NCI-H187 treated with DMSO at 0.1 percent for 48 hours (cell line): ENCODE data around the gene POLR2F.
"Not testable (repeated sequence)": the region's sequence is repeated elsewhere in the genome, so short reads cannot be mapped to it uniquely, and the experiment has no call there.

ENCODE experiments used
- DNase-seq: peaks from one replicate; lab custom pipeline; 2025; lab: John Stamatoyannopoulos, UW

Gene POLR2F

DNA sequence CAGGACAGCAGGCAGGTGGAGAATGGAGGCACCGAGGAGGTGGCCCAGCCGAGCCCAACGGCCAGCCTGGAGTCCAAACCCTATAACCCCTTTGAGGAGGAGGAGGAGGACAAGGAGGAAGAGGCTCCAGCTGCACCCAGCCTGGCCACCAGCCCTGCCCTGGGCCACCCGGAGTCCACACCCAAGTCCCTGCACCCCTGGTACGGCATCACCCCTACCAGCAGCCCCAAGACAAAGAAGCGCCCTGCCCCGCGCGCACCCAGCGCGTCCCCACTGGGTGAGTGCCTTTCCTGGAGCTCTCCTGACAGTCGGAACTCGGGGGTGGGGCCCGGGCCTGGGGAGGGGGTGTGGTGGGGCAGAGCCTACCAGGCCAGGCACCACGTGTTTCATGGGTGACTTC lies 27.7 kb upstream of the POLR2F start:
- DNase-seq: no peak

DNA sequence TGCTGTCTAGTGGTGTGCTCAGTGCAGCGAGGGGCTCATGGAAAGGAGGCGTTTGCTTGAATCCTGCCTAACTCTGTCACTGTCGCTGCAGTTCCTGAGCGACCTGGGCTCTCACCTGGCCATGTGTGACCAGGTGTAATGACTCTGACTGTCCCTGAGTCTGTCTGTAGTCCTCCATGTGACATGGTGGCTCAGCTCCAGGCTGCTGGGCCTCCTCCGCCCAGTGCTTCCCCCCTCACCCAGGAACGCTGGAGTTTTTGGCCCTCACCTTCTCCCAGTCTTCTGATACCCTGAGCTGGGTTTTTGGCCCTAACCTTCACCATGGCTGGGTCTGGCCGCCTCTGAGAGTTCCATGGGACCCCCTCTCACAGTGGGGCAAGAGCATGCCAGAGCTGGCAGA lies 27.1 kb upstream of the POLR2F start:
- DNase-seq: no peak

DNA sequence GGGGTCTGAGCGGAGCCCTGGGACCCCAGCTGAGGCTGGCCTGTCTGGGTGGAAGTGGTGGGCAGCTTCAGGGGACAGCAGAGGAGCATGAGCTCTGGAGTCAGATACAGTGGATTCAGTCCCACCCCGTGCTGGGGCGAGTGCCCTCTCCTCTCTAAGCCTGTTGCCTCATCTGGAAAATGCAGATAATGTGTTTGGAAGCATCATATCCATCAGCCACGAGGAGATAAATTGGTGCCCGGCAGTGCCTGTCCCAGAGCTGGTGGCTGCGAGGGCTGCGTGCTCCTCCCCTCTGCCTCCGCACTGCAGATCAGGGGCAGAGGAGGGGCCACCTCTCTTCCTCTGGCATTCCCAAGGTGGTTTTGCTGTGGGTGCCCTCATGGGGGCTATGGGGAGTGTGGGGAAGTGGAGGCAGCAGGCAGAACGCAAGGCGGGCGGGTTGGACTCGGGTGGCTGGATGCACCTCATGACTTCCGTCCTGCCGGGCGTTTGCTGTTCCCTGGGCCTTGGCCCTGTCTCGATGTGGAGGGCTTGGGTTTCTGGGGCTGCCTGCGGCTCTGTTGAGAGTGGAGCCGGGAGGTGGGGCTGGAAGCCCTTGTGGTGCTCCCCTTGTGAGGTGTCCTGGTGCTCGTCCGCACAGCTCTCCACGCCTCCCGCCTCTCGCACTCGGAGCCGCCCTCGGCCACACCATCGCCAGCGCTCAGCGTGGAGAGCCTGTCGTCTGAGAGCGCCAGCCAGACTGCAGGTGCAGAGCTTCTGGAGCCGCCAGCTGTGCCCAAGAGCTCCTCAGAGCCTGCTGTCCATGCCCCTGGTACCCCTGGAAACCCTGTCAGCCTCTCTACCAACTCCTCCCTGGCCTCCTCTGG lies 26.5 kb upstream of the POLR2F start:
- no peak for DNase-seq

DNA sequence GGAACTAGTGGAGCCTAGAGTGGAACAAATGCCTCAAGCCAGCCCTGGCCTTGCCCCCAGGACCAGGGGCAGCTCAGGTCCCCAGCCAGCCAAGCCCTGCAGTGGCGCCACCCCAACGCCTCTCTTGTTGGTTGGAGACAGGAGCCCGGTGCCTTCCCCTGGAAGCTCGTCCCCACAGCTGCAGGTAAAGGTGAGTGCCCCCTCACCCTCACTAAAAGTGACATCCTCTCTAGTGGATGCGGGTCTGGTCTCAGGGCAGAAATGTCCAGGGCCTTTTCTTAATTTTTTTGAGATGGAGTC lies 25.9 kb upstream of the POLR2F start:
- no peak for DNase-seq

DNA sequence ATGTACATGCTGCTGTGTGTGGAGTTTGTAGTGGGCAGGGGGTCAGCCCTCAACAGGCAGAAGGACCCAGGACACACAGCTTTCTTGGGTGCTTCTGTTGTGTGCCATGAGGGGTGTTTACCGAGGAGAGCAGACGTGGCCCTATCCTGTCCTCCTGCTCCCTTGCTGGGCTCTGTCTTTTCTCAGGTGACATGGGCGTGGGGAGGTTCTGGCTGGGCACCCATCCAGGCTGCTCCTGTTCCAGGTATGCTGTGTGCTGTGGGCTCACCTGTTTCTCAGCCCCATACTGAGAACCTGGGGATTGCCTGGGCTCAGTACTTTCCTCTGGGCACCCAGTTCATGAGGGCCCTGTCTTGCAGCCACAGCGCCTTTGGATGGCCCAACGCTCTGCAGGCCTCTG lies 24.1 kb upstream of the POLR2F start:
- no peak for DNase-seq

DNA sequence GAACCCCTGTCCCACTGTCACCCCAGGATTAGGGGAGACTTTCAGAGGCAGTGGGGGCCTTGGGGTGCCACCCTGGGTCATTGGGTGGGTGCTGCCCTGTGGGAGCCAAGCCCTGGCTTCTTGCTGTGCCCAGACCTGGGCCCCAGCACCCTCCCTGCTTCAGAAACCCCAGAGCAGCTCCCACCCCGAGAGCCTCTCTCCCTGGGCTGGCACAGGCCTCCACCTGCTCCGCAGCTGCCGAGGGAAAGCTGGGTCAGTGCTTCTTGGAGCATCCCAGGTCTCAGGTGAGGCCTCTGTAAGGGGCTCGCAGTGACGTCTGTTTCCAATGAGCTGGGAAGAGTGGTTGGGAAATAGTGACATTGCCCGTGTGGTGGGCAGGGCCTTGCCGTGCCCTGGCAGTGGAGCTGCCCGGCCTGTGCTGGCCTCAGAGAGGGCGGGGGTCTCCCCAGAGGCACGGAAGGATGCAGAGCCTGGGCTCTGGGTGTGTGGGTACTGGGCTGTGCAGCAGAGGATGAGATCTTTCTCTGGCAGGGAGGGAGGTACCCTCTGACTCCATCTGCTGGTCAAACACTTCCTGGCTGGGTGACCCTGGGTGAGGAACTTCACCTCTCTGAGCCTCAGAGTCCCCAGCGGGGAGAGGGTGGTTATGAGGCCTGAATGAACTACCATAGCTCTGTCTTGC lies 23.1 kb upstream of the POLR2F start:
- DNase-seq: no peak

DNA sequence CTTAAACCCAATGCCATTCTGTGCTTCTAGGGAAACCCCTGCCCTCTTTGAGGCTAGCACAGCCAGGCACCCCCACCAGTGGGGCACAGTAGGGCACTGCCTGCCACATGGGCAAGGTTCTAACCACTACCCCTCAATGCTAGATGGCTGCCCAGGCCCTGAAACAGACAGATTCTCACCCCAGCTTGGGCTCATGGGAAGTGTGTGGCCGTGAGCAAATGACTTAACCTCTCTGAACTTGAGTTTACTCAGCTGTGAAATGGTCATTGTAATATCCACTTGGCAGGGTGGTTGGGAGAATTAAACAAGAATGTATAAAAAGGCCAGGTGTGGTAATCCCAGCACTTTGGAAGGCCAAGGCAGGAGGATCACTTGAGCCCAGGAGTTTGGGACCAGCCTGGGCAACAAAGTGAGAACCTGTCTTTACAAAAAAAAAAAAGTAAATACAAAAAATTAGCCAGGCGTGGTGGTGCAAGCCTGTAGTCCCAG lies 22.5 kb upstream of the POLR2F start:
- DNase-seq: no peak

DNA sequence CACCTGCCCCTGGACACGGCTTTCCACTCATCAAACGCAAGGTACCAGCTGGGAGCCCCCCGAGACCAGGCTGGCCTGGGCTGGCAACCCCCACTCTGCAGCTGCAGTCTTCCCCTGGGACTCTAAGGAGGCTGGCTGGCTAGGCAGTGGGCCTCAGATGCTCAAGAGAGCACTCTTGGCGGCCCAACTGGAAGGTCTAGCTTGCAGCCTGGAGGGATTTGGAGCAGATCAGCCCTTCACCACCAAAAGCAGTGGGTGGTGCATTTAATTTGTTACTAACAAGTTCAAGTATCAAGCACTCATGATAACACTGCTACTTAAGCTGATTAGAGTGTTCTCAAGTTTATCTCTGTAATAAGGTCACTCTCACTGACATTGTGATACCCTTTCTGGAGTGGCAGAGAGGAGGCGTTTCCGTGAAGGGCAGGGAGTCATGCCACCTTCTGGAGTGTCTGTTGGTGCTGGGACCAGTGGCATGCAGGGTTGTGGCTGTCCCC lies 21.6 kb upstream of the POLR2F start:
- DNase-seq: no peak

DNA sequence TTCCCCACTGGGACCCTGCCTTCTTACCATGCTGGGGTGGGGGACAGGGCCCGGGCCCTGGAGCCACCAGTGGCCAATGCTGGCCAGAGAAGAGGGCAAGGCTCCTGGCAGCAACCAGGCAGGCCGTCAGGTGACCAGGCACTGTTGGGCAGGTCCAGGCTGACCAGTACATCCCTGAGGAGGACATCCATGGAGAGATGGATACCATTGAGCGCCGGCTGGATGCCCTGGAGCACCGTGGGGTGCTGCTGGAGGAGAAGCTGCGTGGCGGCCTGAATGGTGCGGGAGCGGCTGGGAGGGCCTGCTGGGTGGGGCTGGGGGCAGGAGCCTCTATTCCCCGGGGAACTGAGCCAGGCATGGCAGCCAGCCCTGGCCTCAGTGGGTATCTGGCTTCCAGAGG lies 21.1 kb upstream of the POLR2F start:
- DNase-seq: no peak

DNA sequence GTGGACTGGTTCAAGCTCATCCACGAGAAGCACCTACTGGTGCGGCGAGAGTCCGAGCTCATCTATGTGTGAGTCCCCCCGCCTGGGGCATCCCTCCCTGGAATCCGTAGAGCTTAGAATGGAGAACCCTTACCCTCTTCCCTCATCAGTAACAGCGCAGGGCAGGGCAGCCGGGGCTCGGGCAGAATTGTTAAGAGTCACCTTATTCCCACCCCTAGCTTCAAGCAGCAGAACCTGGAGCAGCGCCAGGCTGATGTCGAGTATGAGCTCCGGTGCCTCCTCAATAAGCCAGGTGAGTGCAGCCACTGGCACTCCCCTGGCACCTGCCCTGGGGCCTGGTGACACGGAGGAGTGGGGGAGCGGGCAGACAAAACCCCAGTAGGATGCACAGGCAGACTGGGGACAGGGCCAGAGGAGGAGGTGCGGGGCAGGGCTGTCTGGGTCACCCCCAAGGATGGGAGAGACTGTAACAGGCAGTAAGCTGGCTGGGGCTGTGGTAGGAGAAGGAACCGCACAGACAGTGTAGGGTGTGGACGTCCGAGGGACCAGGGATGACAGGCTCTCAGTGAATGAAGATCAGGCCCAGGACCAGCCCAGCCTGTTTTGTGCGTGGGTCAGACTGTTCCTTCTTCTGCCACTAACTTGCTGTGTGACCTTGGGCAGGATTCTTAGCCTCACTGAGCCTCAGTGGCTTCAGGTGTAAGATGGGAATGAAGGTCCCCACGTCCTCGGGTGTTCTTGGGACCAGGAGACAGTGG lies 20.5 kb upstream of the POLR2F start:
- DNase-seq: no peak

DNA sequence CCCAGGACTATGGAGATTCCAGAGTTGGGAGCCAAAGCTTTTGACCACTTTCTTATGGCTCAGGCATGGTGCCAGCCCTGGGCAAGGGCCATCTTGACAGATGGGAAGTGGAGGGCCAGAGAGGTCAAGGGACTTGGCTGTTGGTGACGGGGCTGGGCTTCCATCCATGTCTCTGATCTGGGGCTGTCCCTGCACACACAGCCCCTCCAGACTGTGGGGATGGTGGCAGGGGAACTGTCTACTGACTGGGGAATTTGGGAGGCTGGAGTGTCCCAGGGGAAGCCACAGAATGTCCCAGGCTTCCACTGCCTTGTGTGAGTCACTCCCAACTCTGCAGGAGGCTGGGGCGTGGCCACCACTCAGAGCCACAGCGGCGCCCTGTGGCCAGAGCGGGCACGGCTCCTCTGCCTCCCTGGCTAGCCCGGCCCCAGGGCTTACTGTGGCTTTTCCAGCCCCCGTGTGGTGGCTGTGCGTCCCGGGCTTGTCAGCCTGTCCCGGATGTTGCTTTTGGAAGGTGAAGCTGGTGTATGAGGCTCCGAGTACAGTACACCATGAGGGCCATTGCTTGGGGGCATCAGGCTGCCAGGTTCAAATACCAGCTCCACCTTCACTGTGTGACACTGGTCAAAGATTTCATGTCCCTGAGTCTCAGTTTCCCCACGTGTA lies 19.7 kb upstream of the POLR2F start:
- no peak for DNase-seq

DNA sequence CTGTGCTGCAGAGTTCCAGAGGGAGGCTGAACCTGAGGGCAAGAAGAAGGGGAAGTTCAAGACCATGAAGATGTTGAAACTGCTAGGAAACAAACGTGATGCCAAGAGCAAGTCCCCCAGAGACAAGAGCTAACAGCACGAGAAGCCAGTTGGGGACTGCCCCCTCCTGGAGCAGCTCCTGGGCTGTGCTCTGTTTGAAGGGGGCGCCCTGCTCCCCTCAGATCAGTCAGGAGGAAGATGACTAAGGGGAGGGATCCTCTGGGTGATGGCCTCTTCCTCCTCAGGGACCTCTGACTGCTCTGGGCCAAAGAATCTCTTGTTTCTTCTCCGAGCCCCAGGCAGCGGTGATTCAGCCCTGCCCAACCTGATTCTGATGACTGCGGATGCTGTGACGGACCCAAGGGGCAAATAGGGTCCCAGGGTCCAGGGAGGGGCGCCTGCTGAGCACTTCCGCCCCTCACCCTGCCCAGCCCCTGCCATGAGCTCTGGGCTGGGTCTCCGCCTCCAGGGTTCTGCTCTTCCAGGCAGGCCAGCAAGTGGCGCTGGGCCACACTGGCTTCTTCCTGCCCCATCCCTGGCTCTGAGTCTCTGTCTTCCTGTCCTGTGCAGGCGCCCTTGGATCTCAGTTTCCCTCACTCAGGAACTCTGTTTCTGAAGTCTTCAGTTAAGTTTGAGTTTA lies 12.7 kb upstream of the POLR2F start:
- DNase-seq: no peak

DNA sequence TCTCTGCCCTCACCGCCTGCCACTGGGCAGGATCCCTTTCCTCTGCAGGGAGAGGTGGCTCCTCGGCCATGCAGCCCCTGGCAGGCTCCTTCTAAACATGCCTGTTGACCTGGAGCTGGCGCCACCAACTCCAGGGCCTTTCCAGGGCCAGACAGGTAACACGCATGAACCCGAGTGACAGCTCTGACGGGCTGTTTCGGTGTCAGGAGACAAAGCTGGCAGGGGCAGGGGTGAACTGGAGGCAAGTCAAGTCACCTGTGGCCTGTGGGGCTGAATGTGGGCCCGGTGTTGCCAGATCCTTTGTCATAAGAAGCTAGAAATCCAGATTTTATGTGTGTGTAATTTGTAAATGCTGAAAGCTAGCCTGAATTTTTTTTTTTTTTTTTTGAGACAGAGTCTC lies 11.4 kb upstream of the POLR2F start:
- no peak for DNase-seq

DNA sequence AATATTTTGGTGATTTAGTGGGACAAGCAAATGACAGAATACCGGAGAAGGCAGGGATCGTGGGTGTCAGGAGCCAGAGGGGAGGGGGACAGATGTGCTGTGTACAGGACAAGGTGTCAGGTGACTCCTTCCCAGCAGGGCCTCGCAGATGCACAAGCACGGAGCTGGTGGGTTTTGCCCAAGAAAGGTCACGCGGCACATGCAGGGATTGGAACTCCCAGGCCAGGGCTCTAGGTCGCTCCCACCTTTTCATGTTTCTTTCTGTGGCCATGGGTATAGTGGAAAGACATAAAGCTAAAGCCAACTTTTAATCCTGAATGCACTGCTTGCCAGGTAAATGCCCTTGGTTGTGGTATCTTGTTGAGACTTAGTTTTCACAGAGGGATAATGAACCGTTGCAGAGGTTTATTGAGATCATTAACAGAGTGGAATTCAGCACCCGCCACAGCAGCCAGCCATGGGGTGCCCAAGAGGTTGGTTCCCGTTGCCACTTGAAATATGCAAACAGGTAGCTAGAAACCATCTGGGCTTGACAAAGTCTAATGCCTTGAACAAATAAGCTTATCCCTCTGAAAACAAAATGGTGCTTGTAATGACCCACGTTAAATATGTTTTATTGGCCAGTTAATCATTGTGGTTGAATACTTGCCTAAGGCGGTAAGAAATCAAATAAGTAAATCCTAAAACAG lies 10.2 kb upstream of the POLR2F start:
- no peak for DNase-seq

DNA sequence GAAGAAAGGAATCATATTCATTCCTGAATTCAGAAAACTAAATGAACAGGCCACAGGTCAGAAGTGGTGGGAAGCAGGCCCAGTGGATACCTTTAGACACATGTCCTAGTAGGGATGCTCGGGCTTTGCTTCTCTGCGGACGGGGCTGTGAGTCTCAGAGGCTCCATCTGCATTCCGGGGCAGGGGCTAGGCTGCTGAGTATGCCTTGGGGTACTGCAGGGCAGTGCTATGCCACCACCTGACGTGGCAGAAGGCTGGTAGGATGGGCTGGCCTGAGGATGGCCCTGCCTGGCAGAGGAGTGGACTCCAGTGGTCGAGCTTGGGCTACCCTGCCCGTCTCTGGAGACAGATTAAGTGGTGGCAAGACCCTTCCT lies 9.7 kb upstream of the POLR2F start:
- no peak for DNase-seq

DNA sequence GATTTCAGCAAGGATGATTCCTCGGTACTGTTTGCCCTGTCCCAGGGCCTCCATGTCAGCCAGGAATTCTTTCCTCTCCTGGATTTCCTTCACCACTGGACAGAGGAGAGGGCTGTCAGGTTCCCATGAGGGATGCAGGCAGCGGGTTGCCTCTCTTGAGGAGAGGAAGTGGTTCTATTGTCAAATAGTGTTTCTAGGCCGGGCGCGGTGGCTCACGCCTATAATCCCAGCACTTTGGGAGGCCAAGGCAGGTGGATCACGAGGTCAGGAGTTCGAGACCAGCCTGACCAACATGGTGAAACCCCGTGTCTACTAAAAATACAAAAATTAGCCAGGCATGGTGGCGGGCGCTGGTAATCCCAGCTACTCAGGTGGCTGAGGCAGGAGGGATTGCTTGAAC lies 9.1 kb upstream of the POLR2F start:
- not testable (repeated sequence) for DNase-seq

DNA sequence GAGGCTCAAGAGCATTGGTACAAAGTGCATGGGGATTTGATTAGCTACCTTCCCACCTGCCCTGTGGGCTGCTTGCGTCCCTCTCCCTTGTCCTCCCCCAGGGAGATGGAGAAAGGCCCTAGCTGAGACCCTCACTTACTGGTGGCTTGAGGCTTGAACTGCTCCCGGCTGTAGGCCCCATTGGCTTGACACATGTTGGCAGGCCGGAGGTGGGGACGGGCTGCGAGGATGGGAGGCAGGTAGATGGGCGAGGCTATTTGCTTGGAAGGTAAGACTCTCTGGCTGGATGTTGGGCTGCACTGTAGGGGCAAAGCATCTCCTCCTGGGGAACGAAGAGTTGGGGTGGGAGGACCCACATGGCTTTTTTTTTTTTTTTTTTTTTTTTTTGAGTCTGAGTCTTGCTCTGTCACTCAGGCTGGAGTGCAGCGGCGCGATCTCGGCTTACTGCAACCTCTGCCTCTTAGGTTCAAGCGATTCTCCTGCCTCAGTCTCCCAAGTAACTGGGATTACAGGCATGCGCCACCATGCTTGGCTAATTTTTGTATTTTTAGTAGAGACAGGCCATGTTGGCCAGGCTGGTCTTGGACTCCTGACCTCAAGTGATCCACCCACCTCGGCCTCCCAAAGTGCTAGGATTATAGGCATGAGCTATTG lies 6.2 kb upstream of the POLR2F start:
- not testable (repeated sequence) for DNase-seq

DNA sequence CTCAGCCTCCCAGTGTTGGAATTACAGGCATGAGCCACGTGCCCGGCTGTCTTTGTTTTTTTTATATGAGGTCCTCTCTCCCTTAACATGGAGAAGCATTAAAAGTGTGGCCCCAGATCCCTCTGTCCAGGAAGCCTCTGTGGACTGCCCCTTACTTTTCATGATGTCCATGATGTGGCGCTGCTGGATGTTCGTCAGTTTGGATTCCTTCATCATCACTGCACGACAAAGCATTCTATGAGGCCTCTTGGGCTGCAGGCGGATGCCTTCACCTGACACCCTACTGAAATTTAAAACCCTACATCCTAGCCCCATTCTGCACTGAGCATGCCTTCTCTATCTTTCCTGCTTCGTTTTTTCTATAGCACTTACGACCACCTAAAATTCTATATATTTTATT lies 2.2 kb upstream of the POLR2F start:
- no peak for DNase-seq

DNA sequence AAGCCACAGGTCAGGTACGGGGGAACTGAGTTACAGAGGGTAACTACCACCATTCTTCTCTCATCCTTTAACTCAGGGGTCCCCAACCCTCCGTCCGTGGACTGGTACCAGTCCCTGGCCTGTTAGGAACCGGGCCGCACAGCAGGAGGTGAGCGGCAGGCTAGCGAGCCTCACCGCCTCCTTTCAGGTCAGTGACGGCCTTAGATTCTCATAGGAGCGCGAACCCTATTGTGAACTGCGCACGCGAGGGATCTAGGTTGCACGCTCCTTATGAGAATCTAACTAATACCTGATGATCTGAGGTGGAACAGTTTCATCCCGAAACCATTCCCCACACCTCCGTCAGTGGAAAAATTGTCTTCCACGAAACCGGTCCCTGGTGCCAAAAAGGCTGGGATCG lies 870 bp upstream of the POLR2F start:
- DNase-seq: not testable (repeated sequence)

DNA sequence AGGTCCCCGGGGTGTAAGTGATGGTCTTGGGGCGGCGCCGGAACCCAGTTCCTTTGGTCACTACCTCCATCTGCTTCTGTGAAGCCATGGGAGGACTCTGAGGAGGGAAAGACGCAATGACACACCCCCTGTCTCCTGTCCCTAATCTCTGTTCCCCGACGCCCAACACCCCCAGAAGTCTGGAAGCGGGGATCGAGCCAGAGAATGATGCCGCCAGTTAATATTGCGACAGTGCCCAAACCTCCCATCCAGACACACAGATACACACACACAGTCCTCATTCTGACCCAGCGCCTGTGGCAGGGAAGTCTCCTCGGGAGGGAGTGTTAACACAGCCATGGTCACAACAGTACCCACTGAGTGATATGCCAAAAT lies 450 bp upstream of the POLR2F start:
- no peak for DNase-seq

DNA sequence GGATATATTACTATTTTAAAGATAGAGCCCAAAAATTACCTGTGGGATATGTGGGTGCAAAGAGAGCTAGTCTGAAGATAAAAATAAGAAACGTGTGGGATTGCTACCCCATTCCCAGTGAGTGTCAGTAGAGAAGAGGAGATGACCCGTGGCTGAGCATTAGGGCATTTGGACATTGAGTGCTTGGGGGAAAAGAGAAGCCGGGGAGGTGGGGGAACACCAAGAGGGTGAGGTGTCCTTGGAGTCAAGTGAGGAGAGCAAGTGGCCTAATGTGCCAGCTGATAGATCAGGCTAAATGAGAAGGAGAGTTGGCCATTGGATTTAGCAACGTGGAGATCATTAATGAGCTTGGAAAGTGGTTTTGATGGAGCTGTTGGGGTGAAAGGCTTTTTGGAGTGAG lies 1.2 kb downstream of the POLR2F start:
- no peak for DNase-seq
